Measurements from ENCODE around the gene C1QTNF9. TPM values are rescaled to one million over a fixed set of nuclear protein-coding genes. Genes with fewer than 3 reads are reported as not detected.
"Not testable (repeated sequence)": the region's sequence is repeated elsewhere in the genome, so short reads cannot be mapped to it uniquely, and the experiment has no call there.

Gene C1QTNF9
- total RNA-seq, 1 experiment from 2014 or later, result not detected

GRCh38 chr13:24341439-24341838, 32.1 kb downstream of the C1QTNF9 start:
- no peak for DNase-seq (ENCODE audit: unreplicated experiment)
- POLR2A ChIA-PET, result no interaction called here
- TF ChIP-seq CTCF (IDR thresholded peaks at IDR 0.05; ENCODE audit: unreplicated experiment), result no peak

GRCh38 chr13:24348385-24348784, 39.0 kb downstream of the C1QTNF9 start:
- Mint-ChIP-seq H3K27ac (ENCODE audit: low read depth, unreplicated experiment) (no peak overlapping the region), H3K4me3 (ENCODE audit: unreplicated experiment) (no peak overlapping the region), H3K9me3 (ENCODE audit: unreplicated experiment) (no peaks in the 10 kb centered on the region), H3K27me3 (ENCODE audit: insufficient read depth, unreplicated experiment) (peaks cover 20% of the 10 kb centered on the region), H3K4me1 (ENCODE audit: insufficient read depth, unreplicated experiment) (no peaks in the 10 kb centered on the region), H3K36me3 (ENCODE audit: insufficient read depth, unreplicated experiment) (no peaks in the 10 kb centered on the region)
- no TSS peak for BruUV-seq (replicated peaks)
- DNase-seq (ENCODE audit: unreplicated experiment), result no peak
- intact Hi-C loops (cut with micrococcal nuclease), result no loop called here
- no peak for TF ChIP-seq CTCF (IDR thresholded peaks at IDR 0.05; ENCODE audit: unreplicated experiment)
- ChIA-PET POLR2A (no interaction called here), CTCF (no interaction called here)

More at GRCh38 chr13:24341439-24341838, 32.1 kb downstream of the C1QTNF9 start:
- intact Hi-C loops (cut with micrococcal nuclease), result no loop called here
- Mint-ChIP-seq H3K27me3 (ENCODE audit: insufficient read depth, unreplicated experiment) (peaks cover 29% of the 10 kb centered on the region), H3K4me3 (ENCODE audit: unreplicated experiment) (no peak overlapping the region), H3K9me3 (ENCODE audit: unreplicated experiment) (peaks cover 6% of the 10 kb centered on the region), H3K4me1 (ENCODE audit: insufficient read depth, unreplicated experiment) (no peaks in the 10 kb centered on the region), H3K36me3 (ENCODE audit: insufficient read depth, unreplicated experiment) (no peaks in the 10 kb centered on the region), H3K27ac (ENCODE audit: low read depth, unreplicated experiment) (no peak overlapping the region)
- CTCF ChIA-PET, result no interaction called here
- BruUV-seq (replicated peaks), result no TSS peak

GRCh38 chr13:24348797-24349515, 39.6 kb downstream of the C1QTNF9 start:
- intact Hi-C loops (cut with micrococcal nuclease), result no loop called here
- no peak overlapping the region for H3K27ac Mint-ChIP-seq (ENCODE audit: low read depth, unreplicated experiment)
- H3K4me1 Mint-ChIP-seq (ENCODE audit: insufficient read depth, unreplicated experiment), result no peaks in the 10 kb centered on the region
- no TSS peak for BruUV-seq (replicated peaks)
- peaks cover 14% of the 10 kb centered on the region for H3K27me3 Mint-ChIP-seq (ENCODE audit: insufficient read depth, unreplicated experiment)
- TF ChIP-seq CTCF (IDR thresholded peaks at IDR 0.05; ENCODE audit: unreplicated experiment), result no peak
- H3K4me3 Mint-ChIP-seq (ENCODE audit: unreplicated experiment), result no peak overlapping the region
- H3K9me3 Mint-ChIP-seq (ENCODE audit: unreplicated experiment), result no peaks in the 10 kb centered on the region
- POLR2A ChIA-PET, result interaction anchor here (0.8 kb wide), 1 partner anchor 10 kb away, joined by 3 read pairs; no protein-coding TSS in a partner anchor
- peak; percentile 89 for DNase-seq (ENCODE audit: unreplicated experiment)
- no peaks in the 10 kb centered on the region for H3K36me3 Mint-ChIP-seq (ENCODE audit: insufficient read depth, unreplicated experiment)
- CTCF ChIA-PET, result interaction anchor here (0.6 kb wide), 1 partner anchor 14 kb away, joined by 3 read pairs; no protein-coding TSS in a partner anchor

GRCh38 chr13:24349778-24350664, 40.6 kb downstream of the C1QTNF9 start:
- BruUV-seq (replicated peaks); H3K4me1 Mint-ChIP-seq (ENCODE audit: insufficient read depth, unreplicated experiment); H3K4me3 Mint-ChIP-seq (ENCODE audit: unreplicated experiment); H3K27me3 Mint-ChIP-seq (ENCODE audit: insufficient read depth, unreplicated experiment); H3K27ac Mint-ChIP-seq (ENCODE audit: low read depth, unreplicated experiment); CTCF ChIA-PET; DNase-seq (ENCODE audit: unreplicated experiment); H3K9me3 Mint-ChIP-seq (ENCODE audit: unreplicated experiment); H3K36me3 Mint-ChIP-seq (ENCODE audit: insufficient read depth, unreplicated experiment); intact Hi-C loops (cut with micrococcal nuclease): not testable (repeated sequence)
- POLR2A ChIA-PET, result interaction anchor here (0.8 kb wide), 1 partner anchor 12 kb away, joined by 3 read pairs; no protein-coding TSS in a partner anchor

Measured in MCF 10A (cell line).